BE2C (cell line): ENCODE results near the gene OXA1L.

Experiments used
- DNase-seq: peaks from one replicate; pipeline ENCODE4 v3.0.0-alpha.2; 2020
- H3K27me3 ChIP-seq: fragments of 250-450 bp; sonication (Bioruptor Pico); 2 replicates; pipeline ENCODE4 v1.5.1; 2020; ENCODE audit warnings: mild to moderate bottlenecking
- H3K36me3 ChIP-seq: fragments of 250-450 bp; sonication (Bioruptor Pico); 2 replicates; pipeline ENCODE4 v1.5.1; 2020; ENCODE audit warnings: mild to moderate bottlenecking
- H3K4me1 ChIP-seq: fragments of 250-450 bp; sonication (Bioruptor Pico); 2 replicates; pipeline ENCODE4 v1.5.1; 2020
- H3K4me3 ChIP-seq: 2 replicates; pipeline ENCODE4 v1.5.1; 2011; ENCODE audit warnings: low read depth, low read length
- H3K9me3 ChIP-seq: fragments of 250-450 bp; sonication (Bioruptor Pico); 2 replicates; pipeline ENCODE4 v1.5.1; 2020
- CTCF ChIP-seq: IDR thresholded peaks from 2 replicates; pipeline ENCODE4 v1.5.1; 2012; ENCODE audit warnings: mild to moderate bottlenecking, low read depth, low read length

OXA1L gene

GRCh38 chr14:22820731-22821130 is 54.2 kb downstream of the OXA1L start:
- Histone ChIP-seq H3K36me3 (no peaks in the 10 kb centered on the region), H3K9me3 (no peaks in the 10 kb centered on the region), H3K4me3 (no peak overlapping the region), H3K27me3 (no peaks in the 10 kb centered on the region), H3K4me1 (no peaks in the 10 kb centered on the region; the same call in 1 of the 2 replicates)
- no peak for DNase-seq
- TF ChIP-seq CTCF, result no peak

GRCh38 chr14:22821193-22822015 is 54.9 kb downstream of the OXA1L start:
- DNase-seq, result no peak
- TF ChIP-seq CTCF, result no peak
- Histone ChIP-seq H3K27me3 (no peaks in the 10 kb centered on the region), H3K4me1 (no peaks in the 10 kb centered on the region; the same call in 1 of the 2 replicates), H3K36me3 (no peaks in the 10 kb centered on the region), H3K9me3 (no peaks in the 10 kb centered on the region), H3K4me3 (no peak overlapping the region)

GRCh38 chr14:22822016-22822570 is 55.6 kb downstream of the OXA1L start:
- no peak for DNase-seq
- H3K36me3 ChIP-seq, result no peaks in the 10 kb centered on the region
- H3K27me3 ChIP-seq, result no peaks in the 10 kb centered on the region
- no peaks in the 10 kb centered on the region; the same call in 1 of the 2 replicates for H3K4me1 ChIP-seq
- H3K4me3 ChIP-seq, result no peak overlapping the region
- H3K9me3 ChIP-seq, result no peaks in the 10 kb centered on the region
- no peak for TF ChIP-seq CTCF
